ENCODE results near the gene BOD1. TPM values are rescaled to one million over a fixed set of nuclear protein-coding genes. Genes with fewer than 3 reads are reported as not detected.

The BOD1 gene
- total and polyA plus RNA-seq, 9 of the 15 experiments (the other 6 are each of a cell fraction or from before 2014, with no cell fraction given) = 10.1 to 31.6 (median 22.6) TPM

DNA sequence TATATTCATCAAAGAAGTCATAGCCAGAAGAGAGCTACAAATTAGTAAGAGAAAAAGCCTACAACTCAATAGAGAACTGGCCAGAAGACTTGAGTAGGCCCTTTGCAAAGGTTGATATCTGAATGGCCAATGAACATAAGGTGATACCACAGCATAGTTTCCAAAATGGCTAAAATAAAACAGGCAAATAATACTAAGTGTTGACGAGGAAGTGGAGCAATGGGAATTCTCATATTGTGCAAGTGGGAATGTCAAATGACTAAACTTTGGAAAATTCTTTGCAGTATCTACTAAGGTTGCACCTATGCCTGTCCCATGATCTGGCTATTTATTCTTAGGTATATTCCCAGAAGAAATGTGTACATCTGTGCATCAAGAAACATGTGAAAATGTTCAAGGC is 48.3 kb downstream of the BOD1 start (continued):
- TF ChIP-seq, protein P1, sequence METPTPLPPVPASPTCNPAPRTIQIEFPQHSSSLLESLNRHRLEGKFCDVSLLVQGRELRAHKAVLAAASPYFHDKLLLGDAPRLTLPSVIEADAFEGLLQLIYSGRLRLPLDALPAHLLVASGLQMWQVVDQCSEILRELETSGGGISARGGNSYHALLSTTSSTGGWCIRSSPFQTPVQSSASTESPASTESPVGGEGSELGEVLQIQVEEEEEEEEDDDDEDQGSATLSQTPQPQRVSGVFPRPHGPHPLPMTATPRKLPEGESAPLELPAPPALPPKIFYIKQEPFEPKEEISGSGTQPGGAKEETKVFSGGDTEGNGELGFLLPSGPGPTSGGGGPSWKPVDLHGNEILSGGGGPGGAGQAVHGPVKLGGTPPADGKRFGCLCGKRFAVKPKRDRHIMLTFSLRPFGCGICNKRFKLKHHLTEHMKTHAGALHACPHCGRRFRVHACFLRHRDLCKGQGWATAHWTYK (CRISPR knock-in tag; IDR thresholded peaks at IDR 0.05) = no peak
- TF ChIP-seq, protein P2, sequence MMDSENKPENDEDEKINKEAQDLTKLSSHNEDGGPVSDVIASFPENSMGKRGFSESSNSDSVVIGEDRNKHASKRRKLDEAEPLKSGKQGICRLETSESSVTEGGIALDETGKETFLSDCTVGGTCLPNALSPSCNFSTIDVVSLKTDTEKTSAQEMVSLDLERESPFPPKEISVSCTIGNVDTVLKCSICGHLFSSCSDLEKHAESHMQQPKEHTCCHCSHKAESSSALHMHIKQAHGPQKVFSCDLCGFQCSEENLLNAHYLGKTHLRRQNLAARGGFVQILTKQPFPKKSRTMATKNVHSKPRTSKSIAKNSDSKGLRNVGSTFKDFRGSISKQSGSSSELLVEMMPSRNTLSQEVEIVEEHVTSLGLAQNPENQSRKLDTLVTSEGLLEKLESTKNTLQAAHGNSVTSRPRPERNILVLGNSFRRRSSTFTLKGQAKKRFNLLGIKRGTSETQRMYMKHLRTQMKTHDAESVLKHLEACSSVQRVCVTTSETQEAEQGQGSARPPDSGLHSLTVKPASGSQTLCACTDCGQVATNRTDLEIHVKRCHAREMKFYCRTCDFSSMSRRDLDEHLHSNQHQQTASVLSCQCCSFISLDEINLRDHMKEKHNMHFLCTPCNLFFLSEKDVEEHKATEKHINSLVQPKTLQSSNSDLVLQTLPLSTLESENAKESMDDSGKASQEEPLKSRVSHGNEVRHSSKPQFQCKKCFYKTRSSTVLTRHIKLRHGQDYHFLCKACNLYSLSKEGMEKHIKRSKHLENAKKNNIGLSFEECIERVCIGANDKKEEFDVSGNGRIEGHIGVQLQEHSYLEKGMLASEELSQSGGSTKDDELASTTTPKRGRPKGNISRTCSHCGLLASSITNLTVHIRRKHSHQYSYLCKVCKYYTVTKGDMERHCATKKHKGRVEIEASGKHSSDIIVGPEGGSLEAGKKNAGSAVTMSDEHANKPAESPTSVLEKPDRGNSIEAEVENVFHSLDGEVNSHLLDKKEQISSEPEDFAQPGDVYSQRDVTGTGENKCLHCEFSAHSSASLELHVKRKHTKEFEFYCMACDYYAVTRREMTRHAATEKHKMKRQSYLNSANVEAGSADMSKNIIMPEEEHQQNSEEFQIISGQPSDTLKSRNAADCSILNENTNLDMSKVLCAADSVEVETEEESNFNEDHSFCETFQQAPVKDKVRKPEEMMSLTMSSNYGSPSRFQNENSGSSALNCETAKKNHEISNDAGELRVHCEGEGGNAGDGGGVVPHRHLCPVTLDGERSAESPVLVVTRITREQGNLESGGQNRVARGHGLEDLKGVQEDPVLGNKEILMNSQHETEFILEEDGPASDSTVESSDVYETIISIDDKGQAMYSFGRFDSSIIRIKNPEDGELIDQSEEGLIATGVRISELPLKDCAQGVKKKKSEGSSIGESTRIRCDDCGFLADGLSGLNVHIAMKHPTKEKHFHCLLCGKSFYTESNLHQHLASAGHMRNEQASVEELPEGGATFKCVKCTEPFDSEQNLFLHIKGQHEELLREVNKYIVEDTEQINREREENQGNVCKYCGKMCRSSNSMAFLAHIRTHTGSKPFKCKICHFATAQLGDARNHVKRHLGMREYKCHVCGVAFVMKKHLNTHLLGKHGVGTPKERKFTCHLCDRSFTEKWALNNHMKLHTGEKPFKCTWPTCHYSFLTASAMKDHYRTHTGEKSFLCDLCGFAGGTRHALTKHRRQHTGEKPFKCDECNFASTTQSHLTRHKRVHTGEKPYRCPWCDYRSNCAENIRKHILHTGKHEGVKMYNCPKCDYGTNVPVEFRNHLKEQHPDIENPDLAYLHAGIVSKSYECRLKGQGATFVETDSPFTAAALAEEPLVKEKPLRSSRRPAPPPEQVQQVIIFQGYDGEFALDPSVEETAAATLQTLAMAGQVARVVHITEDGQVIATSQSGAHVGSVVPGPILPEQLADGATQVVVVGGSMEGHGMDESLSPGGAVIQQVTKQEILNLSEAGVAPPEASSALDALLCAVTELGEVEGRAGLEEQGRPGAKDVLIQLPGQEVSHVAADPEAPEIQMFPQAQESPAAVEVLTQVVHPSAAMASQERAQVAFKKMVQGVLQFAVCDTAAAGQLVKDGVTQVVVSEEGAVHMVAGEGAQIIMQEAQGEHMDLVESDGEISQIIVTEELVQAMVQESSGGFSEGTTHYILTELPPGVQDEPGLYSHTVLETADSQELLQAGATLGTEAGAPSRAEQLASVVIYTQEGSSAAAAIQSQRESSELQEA (IDR thresholded peaks at IDR 0.05; ENCODE audit: low read depth) = no peak

Data from K562 (cell line).